ENCODE data around the gene HYAL2.

HYAL2 gene

GRCh38 chr3:50322386-50323091 lies at the start of gene HYAL2:
Gene HYAL2 (minus strand): TSS chr3:50322745. CDS start chr3:50320489, 2,256 bp downstream.
- no peak for DNase-seq

GRCh38 chr3:50371133-50371685 lies 48.7 kb upstream of the HYAL2 start:
- peak; percentile 30 for DNase-seq

GRCh38 chr3:50370594-50370993 lies 48.0 kb upstream of the HYAL2 start:
- no peak for DNase-seq

GRCh38 chr3:50369012-50369670 lies 46.6 kb upstream of the HYAL2 start:
- no peak for DNase-seq

DNA sequence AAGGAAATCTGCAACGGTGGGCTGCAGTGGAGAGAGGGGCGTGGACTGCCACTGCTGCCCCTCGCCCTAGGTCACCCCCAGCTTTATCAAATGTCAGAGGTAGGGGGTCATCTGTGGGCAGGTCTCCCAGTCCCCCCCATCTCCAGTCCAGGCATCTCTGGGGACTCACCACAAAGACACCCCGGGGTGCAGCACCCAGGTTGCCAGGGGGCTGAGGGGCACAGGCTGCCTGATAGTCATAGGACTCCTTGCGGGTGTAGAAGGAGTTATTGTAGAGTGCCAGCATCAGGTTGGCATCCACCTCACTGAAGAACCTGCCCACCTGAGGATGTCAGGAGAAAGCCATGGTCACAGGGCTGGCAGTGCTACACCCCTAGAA lies 43.3 kb upstream of the HYAL2 start:
- no peak for DNase-seq

DNA sequence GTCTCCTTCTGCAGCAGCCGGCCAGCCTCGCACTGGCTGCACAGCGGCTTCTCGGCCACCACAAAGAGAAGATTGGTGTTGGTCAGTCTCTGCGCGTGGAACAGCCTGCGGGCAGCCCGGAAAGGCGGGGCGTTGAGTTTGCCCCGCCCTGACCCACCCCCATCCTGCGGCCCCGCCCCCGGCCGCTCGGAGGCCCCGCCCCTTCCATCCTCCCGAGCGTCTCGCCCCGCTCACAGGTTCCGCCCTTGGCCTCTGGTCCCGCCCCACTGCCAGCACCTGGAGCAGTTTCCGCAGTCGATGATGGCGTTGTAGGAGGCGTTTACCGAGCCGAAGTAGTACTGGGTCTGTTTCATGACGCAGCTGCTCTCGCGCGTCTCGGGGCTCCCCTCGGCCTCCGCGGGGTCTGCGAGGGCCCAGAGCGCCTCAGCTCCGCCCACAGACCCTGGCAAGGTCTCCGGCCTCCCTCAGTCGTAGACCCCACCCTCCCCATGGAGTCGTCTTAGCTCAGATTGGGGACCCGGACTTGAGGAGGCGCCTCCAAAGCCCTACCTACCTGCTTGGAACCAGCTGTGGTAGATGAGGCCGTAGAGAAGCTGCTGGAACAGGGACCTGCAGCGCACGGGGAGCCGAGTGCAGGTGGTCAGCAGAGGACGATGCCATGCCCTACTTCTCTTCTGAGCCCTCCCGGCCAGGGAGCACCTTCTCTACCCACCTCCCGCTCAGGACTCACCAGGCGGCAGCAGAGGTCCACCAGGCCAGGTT lies 42.7 kb upstream of the HYAL2 start:
- DNase-seq = peak; percentile 52

DNA sequence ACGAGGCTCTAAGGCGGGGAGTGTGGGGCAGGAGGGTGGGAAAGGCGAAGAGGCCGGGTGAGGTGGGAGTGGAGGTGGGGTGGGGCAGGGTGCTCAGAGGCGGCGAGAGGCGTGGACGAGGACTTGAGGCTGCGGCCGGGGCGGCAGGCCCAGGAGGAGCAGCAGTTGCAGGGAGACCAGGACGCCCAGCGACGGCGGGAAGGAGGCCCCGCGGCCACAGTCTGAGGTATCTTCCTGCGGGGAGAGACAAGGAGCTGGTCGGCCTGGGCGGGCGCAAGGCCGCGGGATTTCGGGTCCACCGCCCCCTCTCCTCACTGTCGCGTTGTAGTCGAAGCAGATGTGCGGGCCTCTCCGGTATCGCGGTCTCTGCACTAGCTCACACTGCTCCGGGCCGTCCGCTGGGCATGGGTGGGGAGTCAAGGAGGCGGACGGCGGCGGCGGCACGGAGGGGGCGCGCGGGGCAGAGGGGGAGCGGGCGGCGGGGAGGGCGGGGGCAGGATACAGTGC lies 42.1 kb upstream of the HYAL2 start:
- no peak for DNase-seq

- no peak for DNase-seq
Measured at GRCh38 chr3:50359760-50360110, 37.2 kb upstream of the HYAL2 start.

DNA sequence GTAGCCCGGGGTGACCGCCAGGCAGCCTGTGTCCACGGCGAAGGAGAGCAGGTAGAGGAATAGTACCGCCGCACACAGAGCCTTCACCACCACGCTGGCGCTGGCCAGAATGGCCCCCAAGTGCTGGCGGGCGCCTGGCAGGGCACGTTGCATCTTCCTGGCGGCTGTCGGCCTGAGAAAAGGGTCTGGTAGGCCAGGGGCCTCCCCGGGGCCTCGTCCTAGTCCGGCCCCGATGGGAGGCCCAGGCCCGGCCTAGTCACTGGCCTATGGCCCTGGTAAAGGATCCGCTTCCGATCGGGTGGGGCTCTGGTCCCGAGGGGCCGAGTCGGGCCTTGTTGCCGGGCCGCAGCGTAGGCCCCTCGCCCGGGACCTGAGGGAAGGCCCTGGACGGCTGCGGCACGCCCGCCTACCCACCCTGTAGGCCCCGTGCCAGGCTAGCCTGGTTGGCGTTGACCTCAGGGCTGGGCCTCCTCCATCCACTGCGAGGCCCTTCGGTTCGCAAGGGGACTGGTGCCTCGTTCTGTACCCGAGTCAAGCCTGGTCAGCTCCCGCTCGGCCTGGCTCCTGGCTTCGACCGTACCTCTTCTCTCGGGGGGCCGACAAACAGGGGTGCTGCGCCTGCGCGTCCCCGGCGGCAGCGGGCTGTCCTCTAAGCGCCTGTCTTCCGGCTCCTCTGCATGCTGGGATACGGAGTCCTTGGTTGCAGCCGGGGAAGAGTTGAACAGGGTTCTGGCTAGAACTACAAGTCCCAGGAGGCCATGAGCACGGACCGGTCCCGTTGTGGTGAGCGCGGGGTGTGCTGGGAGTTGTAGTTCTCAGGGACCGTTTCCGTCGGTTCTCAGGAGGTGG lies 36.6 kb upstream of the HYAL2 start, which contains the start of gene TMEM115:
Gene TMEM115, minus strand, starts transcription at position 611 of the 849 bp plus-strand sequence. Its CDS starts 458 bp downstream, at position 153.
- DNase-seq = peak; percentile 100

DNA sequence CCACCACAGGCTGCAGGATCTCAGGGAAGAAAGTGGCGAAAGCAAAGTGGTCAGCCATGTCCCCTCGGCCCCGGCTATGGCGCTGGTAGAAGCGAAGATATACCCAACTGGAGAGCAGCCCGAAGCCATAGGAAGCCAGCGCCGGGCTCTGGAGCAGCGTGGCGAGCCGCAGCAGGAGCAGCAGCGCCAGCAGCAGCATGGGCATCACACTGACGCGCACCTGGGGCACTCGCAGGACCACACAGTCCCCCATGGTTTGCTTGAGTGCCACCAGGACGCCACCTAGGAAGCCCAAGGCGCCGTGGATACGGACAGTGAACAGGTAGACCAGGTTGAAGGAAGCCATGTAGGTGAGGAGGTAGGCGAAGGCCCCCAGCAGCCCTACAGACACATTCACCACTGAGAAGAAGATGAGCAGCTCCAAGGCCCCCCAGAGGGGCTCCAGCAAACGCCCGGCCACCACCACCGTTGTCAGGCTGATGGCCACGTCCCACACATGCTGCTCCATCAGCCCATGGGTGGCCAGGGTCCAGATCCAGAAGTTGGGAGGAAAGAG lies 35.9 kb upstream of the HYAL2 start:
- no peak for DNase-seq

- no peak for DNase-seq
Measured at GRCh38 chr3:50357481-50357880, 34.9 kb upstream of the HYAL2 start.

GRCh38 chr3:50356553-50356952 lies 34.0 kb upstream of the HYAL2 start:
- no peak for DNase-seq

DNA sequence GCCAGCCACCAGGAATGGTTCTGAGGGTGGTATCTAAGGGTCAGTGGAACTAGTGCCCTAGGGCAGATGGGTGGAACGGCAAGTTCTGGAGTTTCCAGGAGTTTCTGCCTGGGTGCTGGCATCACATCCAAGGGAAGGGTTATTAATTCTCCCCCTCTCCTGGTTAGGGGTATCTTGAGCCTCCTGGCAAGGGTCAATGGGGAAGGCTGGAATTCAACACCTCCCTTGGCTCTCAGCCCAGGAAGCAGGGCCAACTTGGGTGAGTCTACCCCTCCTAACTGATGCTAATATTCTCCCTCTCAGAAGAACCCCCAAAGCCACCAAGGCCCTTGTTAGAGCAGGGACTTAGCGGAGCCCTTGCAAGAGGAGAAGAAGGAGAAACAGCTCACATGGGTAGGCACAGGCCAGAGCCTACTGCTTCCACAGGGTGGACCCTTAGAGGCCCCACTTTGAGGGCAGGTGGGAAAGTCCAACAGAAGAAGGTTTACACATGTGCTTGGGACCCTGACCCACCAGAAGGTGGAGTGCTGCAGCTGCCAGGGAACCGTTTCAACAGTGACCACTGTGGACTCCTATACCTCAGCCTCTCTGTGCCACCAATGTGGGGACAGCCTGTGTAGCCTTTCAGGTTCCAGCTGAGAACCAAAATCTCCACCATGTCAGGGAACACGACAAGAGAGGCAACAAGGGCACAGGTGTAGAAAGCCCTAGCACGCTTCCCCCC lies 33.4 kb upstream of the HYAL2 start:
- no peak for DNase-seq

GRCh38 chr3:50354850-50355249 lies 32.3 kb upstream of the HYAL2 start:
- no peak for DNase-seq

DNA sequence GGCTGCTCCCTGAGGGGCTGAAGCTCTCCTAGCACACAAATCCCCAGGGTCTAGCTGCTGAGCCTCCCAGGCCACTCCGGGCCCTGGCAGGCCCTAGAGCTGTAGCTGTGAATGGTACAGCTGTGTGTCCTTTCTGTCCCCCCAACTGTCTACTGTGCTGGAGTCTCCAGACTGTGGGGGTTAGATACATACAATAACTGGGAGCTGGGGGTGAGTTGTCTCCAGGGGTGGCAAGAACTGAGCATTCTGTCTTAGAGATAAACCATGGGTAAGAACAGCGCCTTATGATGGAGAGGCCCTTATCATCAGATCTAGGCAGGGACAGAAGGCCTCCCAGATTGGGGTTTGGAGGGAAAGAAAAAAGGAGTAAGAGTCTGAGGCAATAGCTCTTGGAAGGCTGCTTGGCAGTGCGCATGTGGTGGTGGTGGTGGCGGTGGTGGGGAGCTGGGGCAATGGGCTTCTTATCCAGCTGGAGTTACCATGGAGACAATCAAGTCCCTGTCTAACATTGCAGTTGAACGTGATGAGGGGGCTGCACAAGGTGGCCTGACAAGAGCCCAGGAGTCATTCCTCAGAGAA lies 31.7 kb upstream of the HYAL2 start:
- no peak for DNase-seq

GRCh38 chr3:50353245-50354004 lies 30.9 kb upstream of the HYAL2 start:
- no peak for DNase-seq

DNA sequence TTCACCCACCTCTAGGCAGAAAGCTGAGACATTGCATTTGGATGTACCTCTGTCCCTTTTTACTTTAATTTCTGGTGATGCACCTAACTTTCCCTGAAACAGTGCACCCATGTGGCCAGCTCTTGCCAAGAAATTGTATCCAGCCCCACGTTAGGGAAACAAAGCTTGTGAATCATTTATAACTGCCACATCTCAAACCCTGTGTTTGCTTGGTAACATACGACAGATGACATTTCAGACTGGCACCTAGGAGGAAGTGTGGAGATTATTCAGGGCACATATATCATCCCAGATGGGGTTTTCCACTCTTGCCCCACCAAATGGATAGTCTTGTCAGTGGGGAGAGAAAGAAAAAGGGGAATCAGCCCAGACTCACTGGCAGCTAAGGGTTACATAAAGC lies 30.2 kb upstream of the HYAL2 start:
- peak; percentile 46 for DNase-seq

DNA sequence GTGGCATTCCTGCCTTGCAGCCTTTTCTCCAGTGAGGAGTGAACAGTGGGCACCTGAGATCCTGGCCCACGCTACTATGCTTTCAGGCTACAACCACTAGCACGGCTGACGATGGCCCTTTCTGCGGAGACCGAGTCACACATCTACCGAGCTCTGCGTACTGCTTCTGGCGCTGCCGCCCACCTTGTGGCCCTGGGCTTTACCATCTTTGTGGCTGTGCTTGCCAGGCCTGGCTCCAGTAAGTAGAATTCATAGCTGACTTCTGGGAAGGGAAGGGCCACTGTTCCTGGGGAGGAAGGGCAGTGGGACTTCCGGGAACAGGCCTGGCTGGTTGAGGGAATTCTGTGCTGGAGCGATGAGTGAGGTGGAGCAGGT lies 28.8 kb upstream of the HYAL2 start:
- DNase-seq = no peak

DNA sequence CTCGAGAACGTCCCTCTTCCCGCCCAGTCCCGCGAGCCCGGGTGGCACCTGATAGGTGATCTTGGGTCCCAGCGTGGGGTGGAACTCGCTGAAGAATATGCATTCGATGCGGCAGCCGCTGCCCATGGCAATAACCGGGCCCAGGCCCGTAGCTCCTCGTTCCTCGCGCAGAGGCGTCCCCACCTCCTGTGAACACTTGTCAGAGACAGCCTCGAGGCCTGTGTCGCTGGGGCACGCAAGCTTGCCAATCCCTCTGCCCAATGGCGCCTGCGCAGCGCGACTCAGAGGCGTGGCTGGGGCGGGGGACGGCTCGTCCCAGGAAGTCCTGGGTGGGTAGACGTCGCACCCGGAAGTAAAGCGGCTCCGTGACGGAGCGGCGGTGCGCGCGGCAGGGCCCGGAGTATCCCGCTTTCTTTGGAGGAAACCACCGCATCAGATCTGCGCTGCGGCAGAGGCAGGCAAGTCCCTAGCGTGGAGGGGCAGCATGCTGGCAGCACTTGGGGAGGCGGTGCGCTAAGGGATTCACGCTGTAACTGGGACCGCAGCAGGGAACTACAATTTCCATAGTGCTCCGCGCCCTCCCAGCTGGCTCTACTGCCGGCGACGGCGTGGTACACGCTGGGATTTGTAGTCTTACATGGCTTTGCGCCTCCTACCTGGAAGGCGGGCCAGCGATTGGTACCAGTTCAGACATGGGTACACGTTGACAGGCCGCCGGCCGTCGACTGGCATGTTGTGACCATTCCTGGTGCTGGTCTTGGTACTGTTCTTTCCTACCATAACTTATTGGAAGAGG lies 28.2 kb upstream of the HYAL2 start, which contains the start of the genes CYB561D2 and NPRL2:
Gene CYB561D2, plus strand, starts transcription at position 336 of the 796 bp plus-strand sequence. CDS start 572 bp downstream, outside the sequence.
Gene NPRL2, minus strand, starts transcription at position 249 of the 796 bp plus-strand sequence. Its CDS starts 123 bp downstream, at position 126.
- DNase-seq = peak; percentile 88

All from HCEC 1CT (cell line).